ENCODE results near the gene CRABP2.

CRABP2 gene

DNA sequence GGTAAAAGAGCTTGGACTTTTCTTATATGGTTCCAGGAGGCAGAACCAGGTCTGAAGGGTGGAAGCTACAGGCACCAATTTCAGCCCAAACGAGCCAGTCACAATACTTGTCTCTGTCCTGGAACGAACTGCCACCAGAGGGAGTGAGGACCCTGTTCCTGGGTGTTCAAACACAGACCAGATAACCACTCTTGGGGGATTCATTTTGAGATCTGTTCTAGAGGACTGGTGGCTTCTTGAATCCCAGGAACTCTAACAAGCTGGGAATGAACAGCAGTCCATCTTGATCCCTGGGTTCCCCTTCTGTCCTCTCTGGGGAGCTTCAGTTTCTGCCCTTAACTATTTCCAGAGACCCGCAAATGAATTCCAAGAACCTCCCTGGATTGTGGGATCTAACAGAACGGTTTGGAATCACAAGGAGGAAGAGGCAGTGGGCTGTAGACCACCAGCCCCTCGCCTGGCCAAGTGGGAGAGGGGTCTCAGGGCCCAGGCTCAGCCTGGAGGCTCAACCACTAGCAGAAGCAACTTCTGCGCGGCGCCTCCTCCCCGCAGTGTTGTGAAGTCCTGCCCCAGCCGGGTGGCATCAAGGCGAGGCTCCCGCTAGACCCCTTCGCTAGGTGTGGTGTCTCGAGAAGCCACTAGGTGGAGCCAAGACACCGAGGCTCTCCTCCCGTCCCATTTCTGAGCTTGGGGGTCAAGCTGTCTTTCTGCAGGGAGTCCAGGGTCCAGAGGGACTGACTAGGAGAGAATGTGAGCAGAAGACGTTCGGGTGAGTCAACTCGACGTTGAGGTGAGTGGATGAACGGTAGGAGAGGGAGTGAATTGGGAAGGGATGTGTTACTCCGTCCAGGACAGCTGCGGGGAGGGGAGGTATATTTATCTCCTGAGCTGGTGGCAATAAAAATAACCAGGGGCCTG is 16.1 kb downstream of the CRABP2 start:
- peak; percentile 90 to 92 for DNase-seq

DNA sequence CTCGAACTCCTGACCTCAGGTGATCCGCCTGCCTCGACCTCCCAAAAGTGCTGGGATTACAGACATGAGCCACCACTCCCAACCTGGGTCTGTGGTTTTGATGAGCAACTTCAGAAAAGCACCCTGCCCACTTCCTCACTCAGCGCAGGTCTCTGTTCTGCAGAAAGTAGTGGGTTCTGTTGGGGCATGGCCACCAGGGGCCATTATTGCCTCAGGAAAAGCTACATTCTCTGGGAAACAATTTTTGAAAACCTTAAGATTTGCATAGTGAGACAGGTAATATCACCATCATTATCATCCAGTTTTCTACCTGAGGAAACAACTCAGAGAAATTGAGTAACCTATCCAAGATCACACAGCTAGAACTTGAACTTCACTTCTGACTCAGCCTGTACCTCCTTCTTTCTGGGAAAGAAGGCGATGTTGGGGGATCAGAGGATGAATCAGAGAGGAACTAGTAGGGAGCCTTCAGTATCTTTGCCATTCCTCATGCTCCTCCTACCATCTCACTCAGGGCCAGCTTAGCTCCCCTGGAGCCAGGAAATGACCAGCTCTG is 21.1 kb downstream of the CRABP2 start:
- no peak for DNase-seq

DNA sequence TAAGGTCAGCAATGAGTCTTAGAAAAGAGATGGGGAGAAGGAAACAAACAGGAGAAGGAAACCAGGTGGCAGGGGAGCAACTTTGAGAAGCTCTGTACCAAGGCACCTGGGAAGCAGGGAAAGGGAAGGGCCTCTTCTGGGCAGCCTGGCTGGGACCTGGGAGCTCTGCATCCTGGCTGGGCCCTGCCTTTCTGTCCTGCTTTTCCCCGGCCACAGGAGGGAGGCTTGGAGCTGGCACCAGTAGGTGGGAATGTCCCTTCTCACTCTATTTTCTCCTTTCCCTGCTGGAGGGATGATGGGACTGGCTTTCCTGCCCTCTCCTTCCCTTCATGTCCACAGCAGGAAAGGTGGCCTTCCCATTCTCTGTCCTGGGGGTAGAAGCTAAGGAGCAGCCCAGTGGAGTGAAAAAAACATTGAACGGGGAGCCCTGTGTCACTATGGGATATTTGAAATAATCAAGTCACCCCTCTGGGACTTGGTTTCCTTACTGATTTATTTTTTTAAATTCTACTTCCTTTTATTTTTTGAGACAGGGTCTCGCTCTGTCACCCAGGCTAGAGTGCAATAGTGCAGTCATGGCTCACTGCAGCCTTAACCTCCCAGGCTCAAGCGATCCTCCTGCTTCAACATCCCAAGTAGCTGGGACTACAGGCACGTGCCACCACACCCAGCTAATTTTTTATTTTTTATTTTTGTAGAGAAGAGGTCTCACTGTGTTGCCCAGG is 23.1 kb downstream of the CRABP2 start:
- no peak for DNase-seq

DNA sequence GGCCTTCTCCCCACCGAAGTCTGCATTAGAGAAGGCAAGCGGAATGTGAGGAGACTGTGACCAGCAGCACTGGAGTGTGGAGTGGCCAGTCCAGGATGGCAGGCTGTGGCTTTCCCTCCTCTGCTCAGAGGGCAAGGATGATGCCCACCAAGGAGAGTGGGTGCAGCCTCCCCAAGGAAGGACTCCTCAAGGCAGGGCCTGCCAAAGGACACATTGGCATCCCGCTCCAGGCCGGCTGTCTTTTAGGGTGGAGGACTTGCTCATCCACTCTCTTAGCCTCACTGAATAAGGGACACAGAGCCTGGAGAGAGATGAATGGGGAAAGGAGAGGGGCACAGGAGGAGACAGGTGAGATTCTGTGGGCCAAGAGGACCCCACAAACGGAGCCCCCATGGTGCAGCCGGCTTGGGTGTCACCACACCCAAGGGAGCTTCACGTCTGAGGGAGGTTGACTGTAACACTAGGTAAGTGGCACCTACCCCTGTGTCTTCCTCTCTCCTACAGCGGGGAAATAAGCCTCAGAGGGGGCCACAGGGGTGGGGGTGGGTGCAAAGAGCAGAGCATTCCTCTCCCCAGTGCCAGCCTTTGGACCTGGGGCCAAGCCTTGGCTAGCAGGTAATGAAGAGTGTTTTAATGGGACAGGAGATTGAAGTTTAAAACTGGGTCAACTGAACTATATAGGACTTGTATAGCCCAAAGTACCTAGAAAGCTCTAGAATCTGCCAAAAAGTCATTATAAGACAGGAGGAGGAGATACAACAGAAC is 24.0 kb downstream of the CRABP2 start:
- DNase-seq = no peak

DNA sequence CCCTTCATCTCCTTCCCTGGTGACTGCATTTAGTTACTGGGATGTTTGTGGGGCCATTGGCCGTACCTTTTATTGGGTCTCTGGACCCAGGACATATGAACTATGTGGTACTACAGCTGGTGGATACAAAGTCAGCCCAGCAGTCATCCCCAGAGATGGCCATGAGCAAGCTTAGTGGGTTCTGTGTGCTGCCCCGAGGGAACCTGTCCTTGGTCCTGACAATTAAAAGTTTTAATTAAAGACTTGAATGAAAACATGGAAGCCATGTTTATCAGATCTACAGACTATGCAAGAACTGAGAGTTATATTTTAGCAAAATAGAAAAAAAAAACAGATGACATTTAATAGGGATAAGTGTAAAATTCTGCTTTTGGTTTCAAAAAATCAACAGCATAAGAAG is 25.3 kb downstream of the CRABP2 start:
- DNase-seq = no peak

DNA sequence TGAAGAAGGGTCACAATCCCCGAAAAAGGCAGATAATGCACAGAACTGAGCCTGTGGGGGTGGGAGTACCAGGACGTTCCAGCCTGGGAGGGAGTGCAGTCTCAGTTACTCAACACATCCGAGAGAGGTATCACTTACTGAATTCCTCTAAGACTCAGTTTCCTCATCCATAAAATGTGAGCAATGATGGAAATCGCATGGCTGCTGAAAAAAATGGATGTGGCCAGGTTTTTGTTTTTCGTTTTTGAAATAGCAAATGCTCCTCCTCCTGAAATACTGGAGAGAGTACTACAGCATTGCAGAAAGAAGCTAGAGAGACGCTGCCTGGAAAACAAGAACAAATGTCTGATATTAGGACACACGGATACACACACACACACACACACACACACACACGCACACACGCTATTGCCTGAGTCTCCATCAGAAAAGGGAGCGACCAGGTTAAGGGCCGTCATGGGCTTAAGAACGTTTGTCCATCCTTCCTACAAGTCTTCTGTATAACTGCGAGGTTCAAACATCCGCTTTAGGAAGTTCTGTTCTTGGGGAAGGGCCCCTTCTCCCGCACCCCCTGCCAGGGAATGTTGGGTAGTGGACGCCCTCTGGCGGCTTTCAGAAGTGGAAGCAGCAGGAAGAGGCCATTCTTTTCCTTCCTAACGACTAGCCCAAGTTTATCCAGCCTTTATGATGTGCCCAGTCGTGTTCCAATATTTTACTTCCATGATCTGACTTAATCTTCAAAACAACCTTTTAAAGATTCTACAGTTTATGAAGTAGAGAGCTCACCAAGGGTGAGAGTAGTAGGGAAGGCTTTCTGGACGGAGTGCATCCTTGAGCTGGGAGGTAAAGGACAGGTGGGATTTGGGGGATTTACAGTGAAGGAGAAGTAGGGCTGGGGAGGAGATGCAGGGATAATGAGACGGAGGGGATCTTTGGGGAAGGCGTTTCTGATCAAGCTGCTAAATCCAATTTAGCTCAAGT is 27.5 kb downstream of the CRABP2 start:
- peak; percentile 79 to 87 for DNase-seq

DNA sequence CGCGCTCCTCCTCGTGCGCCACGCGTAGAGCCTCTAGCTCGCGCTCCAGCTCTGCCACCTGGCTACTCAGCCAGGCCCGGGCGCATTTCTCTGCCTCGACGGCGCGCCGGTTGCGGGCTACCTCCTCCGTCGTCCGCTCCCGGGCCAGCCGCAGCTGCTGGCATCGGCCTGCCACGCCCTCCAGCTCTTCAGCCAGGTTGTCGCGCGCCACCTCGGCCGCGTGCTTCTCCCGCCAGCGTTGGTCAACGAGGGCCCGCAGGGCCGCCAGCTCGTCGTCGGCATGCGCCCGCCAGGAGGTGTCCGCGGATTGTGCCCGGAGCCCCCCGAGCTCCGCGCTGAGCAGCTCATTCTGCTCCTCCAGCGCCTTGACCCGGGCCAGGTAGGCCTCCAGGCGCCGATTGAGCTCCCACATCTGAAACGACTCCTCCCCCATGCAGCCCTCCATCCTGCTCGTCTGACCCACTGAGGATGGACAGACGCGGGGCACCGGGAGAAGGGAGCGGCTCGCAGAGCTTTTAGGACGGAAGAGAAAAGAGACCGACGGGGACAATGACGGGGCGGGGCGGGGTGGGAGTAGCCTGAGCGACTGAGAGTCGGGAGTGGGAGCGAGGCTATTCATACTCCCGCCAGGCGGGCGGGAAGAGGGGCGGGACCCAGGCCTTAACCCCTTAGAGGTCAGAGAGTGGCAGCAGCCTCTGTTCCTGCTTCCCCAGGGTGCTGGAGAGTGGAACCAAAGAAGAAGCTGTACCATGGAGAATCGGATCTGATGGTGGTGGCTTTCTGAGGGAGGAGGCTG is 28.4 kb downstream of the CRABP2 start, which contains the start of gene NES:
Gene NES (minus strand): TSS at position 588 of the 796 bp plus-strand sequence. CDS start 143 bp downstream, at position 445.
- peak; percentile 62 to 66 for DNase-seq

DNA sequence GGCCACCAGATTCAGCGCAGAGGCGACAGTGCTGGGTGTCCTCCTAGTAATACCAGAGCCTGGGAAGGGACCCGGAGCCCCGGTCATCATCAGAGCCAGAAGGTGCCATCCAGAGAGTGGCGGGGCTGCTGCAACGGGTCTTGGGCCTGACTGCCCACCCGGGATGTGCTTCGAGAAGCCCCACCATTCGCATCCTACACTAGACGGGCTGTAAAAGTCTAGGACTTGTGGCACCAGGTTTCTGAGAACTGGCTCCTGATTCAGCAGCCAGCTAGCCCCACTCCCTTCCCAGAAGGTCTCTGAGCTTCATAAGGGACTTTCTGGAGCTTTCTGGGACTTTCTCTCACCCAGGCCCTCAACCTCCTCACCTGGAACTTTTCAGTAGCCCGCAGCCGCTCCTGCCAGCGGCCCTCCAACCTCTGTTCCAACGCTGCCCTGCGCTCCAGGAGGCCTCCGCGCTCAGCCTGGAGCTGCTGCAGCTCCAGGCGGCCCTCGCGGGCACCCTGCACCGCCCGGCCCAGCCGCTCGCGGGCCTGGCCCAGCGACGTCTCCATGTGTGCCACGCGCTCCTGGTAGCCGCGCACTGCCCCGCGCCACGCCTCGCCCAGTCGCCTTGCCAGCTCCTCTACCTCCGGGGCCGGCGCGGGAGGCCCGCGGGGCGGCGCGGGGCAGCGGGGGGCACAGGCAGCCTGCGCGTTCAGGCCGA is 29.1 kb downstream of the CRABP2 start:
- DNase-seq = no peak

DNA sequence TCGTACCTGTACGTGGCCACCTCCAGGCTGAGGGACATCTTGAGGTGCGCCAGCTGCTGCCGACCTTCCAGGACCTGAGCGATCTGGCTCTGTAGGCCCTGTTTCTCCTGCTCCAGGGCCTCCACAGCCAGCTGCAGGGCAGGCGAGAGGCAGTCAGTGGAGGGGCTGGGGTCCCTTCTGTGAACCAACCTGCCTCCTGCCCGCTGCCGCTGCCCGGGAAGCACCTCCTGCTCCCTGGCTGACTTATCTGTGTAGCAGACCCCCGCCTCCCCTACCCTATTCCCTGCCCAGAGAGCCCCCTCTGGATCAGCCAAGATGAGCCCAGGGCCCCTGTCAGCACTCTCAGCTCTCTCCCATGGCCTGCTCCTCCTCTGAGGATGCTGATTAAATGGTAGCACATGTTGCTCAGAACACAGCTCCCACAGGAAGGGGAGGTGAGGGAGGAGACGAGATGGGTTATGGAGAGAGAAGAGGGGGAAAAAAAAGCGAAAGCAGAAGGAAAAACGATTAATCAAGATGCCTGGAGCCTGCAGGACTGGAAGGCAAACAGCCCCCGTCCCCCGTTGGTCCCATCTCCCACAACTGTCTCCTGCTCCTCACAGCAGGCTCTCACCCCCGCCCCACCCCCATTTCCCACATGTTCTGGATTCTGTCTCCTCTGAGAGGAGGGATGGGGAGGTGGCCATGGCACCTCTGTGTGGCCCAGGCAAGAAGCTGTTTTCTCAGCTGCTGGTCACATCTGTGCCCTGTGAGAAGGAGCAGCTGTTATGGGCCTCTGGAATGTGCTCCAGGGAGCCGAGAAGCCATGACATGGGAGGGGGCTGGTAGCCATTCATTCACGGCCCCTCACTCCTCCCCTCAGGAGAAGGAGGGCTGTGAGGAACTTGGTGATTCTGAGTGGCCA is 29.9 kb downstream of the CRABP2 start:
- DNase-seq = peak; percentile 68 to 72

DNA sequence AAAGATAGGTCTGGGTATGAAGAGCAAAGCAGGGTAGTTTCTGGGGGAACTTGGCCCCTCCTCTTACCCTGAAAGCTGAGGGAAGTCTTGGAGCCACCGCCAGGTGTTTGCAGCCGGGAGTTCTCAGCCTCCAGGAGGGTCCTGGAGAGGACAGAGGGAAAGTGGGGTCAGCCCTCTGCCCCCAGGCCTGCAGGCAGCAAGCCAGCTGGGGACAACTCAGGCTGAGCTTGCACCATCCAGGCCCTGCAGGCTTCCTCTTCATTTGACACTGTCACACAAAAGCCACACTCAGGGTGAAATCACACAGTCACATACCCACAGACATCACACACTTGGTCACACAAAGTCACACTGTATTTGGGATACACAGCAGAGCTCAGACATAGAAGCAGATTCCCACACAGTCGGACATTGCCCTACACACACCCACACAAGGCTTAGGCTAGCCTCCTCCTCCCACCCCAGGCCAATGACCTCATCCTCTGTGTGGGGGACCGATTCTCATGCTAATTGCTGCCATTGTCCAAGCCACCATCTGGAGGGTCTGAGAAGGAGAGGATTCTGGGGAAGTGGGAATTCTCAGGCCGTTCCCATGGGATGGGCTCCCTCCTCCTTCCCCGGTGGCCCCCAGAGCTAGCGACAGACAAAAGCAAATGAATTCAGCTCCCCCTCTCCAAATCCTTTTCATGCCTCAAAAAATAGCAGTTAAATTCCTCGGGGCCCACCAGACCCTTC is 31.8 kb downstream of the CRABP2 start:
- DNase-seq = peak in 1 of 2 experiments; percentile 11

DNA sequence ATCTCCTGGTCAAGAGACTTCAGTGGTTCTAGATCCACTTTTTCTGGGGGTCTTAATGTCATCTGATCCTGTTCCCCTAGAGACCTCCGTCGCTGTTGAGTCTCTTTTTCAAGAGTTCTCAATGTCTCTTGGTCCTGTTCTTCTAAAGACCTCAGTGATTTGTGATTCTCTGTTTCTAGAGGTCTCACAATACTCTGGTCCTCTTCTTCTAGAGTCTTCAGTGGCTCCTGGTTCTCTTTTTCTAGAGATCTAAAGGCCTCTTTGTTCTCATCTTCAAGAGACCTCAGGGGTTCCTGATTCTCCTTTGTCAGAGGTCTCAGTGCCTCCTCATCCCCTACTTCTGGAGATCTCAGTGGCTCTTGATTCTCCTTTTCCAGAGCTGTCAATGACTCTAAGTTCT is 33.6 kb downstream of the CRABP2 start:
- DNase-seq = no peak

DNA sequence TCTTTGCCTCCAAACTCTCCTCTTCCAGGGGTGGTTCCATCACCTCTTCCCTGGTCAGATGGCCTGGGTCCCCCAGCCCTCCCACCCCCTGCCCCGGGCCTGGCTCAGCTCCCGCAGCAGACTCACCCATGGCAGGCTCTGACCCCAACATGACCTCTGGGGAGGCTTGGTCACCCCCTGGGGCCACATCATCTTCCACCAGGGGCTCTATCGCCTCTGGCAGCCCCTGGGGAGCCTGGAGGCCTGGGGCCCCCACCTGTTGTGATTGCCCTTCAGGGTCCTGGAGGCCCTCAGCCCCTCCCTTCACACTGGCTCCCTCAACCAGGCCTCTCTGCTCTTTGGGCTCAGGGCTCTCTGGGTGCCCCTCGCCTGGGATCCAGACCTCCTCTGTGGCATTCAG is 34.6 kb downstream of the CRABP2 start:
- DNase-seq = no peak

DNA sequence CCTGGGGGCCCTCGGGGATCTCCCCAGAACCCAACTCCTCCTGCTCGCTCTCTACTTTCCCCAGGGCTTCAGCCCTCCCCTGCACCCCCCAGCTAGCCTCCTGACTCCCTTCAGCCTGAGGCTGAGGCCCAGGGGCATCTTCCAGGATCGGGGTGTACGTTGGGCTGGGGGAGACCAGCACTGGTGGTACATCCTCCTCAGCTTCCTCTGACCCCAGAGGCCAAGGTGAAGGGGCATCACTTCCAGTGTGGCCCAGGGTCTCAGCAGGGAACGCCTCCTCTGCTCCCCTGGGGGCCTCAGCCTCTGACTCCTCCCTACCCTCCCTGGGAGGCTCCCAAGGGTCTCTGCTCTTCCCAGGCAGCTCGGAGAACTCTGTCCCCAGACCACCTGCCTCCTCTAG is 35.0 kb downstream of the CRABP2 start:
- no peak for DNase-seq

DNA sequence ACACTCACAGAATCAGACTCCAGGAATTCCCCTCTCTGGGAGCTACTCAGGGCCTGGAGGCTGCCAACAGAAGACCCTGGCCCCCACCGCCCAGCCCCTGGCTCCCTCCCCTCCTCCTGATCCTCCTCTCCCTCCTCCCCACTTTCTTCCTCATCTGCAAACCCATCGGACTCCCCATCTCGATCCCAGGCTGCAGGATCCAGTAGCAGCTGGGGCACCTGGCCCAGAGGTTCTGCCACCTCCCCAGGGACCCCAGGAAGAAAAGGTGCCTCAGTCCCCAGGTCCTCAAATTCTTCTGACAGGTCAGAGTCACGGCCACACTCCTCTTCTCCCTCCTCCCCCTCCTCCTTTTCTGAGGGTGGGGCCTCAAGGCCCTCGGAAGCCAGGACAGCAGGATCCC is 35.6 kb downstream of the CRABP2 start:
- no peak for DNase-seq

DNA sequence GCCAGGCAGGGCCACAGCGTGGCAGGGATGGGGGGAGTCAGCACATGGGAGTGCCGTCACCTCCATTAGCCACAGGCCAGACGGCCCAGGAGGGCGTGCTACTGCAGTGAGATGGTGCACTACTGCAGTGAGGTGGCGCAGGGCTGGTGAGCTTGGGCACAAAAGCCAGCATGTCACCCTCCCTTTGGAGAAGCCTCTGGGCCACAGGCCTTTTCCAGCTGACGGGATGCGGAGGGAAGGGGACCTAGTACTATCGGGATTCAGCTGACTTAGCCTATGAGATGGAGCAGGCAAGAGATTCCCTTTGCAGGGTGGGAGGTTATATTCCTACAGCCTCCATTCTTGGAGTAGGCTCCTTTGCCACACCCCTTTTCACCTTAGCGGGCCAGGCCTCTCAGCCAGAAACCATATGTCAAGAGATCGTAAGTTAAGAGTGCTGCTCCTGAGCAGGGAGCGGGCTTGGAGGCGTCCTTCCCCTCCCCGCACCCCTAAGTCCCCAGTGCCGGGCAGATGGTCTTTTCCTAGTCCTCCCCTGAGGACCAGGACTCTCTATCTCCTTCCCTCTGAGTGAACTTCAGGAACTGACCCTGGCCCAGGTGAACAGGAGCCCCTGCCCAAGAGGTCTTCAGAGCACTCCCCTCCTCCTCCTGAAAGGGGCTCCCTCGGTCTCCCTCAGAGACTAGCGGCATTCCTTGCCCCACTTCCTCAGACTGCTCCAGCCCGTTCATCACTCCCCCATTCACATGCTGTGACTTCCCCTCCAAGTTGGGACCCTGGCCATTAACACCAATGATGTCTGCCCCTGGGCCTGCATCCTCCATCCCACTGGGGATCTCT is 36.4 kb downstream of the CRABP2 start:
- no peak for DNase-seq

DNA sequence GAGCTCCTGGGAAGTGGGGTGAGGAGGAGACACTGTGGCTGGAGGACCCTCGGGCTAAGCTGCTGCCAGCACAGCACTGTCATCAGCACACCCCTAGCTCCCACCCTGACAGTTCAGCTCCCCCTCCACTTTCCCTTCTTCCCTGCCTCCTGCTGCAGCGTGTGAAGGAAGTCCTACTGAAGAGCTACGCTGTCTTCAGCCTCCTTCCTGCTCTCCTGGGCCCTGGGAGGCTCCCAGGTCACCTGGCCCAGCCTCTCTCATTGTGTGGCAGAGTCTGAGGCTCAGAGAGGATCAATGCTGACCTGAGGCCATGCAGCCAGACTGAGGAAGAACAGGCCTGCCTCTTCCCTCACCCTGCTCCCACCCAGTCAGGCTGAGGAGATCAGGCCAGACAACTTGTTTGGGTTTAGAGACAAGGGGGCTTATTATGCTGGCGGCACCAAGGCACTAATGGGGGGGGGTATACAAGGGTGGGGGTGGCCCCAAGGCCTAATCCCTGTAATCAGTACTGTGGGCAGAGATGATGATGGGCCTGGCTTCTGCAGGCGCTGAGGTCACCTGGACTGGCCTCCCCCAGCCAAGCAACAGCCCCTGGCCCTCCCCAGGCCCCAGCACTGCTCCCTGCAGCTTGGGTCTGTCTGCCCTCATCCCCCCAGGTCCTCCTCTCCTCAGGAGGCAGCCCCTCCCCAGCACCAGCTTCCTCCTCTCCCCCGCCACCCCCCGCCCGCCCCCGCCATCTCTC is 37.2 kb downstream of the CRABP2 start:
- no peak for DNase-seq

DNA sequence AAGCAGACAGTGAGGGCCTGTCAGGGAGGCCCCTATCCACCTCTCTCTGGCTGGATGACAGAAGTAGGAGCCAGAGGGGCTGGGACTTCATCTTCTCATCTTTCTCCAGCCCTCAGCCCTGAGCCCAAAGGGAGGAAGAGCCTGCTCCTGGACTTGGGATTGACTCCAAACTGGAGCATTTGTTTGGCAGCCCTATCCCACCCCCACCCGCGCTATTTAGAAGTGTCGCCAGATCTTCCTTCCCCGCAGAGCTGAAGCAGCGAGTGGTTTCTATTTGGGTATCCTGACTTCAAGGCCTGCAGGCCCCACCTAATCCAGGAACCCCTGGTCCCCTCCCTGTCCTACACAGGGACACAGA is 37.8 kb downstream of the CRABP2 start:
- no peak for DNase-seq
